A549 (cell line): Measurements from ENCODE around the gene MSX2. TPM values are rescaled to one million over a fixed set of nuclear protein-coding genes. Genes with fewer than 3 reads are reported as not detected.

Experiments
- ATAC-seq, 2 experiments: fragments of 200-7000 bp in 1 of 2; fragments of >200 bp in 1 of 2; cut with Nextera tagmentation in 1 of 2; cut with Tn5 transposase in 1 of 2; 3 replicates each; pipeline versions ENCODE4 v1.8.0 to v1.9.1; 2018 to 2020; ENCODE audit warnings: mild to moderate bottlenecking in 1 of 2, moderate library complexity in 1 of 2
- CTCF ChIA-PET: fragments of 300-600 bp; sonication (Branson Sonifier 250); formaldehyde crosslinking; extraction: SDS; loops from one replicate; lab custom pipeline; 2021; ENCODE audit warnings: antibody characterized with exemption, inconsistent platforms; lab: Yijun Ruan, JAX
- POLR2A ChIA-PET: fragments of 350-600 bp; formaldehyde crosslinking; extraction: SDS; loops from one replicate; lab custom pipeline; 2021; ENCODE audit warnings: antibody characterized with exemption, inconsistent platforms; lab: Yijun Ruan, JAX
- DNase-seq, 2 experiments: peaks; one replicate each; pipeline versions ENCODE4 v3.0.0 to v3.0.0-alpha.2; 2011 to 2016; ENCODE audit warnings: low read depth in 1 of 2, low spot score in 1 of 2
- FAIRE-seq: peaks from 2 replicates; lab custom pipeline; 2011; peaks lifted over from hg19 to GRCh38; lab: Jason Lieb, UNC
- H3K27ac ChIP-seq, 2 experiments: fragments of >200 bp; sonication (Bioruptor Twin); formaldehyde crosslinking; 3 replicates each; pipeline ENCODE4 v1.5.1; 2016 to 2017
- H3K4me1 ChIP-seq: fragments of >200 bp; sonication (Bioruptor Twin); formaldehyde crosslinking; 3 replicates; pipeline ENCODE4 v1.6.1; 2016
- H3K4me2 ChIP-seq: fragments of >200 bp; sonication (Bioruptor Twin); formaldehyde crosslinking; 3 replicates; pipeline ENCODE4 v1.6.1; 2016
- H3K4me3 ChIP-seq: fragments of >200 bp; sonication (Bioruptor Twin); formaldehyde crosslinking; 3 replicates; pipeline ENCODE4 v1.5.1; 2016
- H3K9me3 ChIP-seq: fragments of >200 bp; sonication (Bioruptor Twin); formaldehyde crosslinking; 3 replicates; pipeline ENCODE4 v1.6.1; 2016
- CHD4 ChIP-seq: fragments of 200-600 bp; sonication (generic); IDR thresholded peaks from 2 replicates; pipeline ENCODE4 v1.6.1; 2016; ENCODE audit warnings: antibody characterized with exemption, mild to moderate bottlenecking, borderline replicate concordance
- EHMT2 ChIP-seq: fragments of 200-600 bp; sonication (generic); IDR thresholded peaks from 2 replicates; pipeline ENCODE4 v1.6.1; 2016; ENCODE audit warnings: antibody characterized with exemption, low read depth, mild to moderate bottlenecking, moderate library complexity
- FOSL2 ChIP-seq, 2 experiments: fragments of 450-650 bp in 1 of 2; fragments of >200 bp in 1 of 2; sonication (Bioruptor Twin) in 1 of 2; formaldehyde crosslinking; IDR thresholded peaks; 2 replicates each; pipeline versions ENCODE4 v1.5.0 to v1.6.1; 2016 to 2020; ENCODE audit warnings: mild to moderate bottlenecking in 1 of 2, moderate library complexity in 1 of 2
- FOXS1 ChIP-seq: fragments of 250-450 bp; sonication (Bioruptor Pico); IDR thresholded peaks from 2 replicates; pipeline ENCODE4 v1.5.0; 2020; ENCODE audit warnings: mild to moderate bottlenecking, moderate library complexity
- GATA3 ChIP-seq: IDR thresholded peaks from 2 replicates; pipeline ENCODE4 v1.6.1; 2012; ENCODE audit warnings: borderline replicate concordance
- HOXB13 ChIP-seq: fragments of 250-450 bp; sonication (Bioruptor Pico); IDR thresholded peaks from 2 replicates; pipeline ENCODE4 v1.5.0; 2020; ENCODE audit warnings: low read depth, mild to moderate bottlenecking, moderate library complexity
- HOXB5 ChIP-seq: fragments of 250-450 bp; sonication (Bioruptor Pico); IDR thresholded peaks from 2 replicates; pipeline ENCODE4 v1.5.0; 2020; ENCODE audit warnings: mild to moderate bottlenecking, moderate library complexity
- JUN ChIP-seq, 2 experiments: fragments of >200 bp; sonication (Bioruptor Twin); formaldehyde crosslinking; IDR thresholded peaks; 2 replicates in 1 of 2; 3 replicates in 1 of 2; pipeline ENCODE4 v1.6.1; 2016 to 2017
- JUNB ChIP-seq: fragments of >200 bp; sonication (Bioruptor Twin); formaldehyde crosslinking; IDR thresholded peaks from 2 replicates; pipeline ENCODE4 v1.6.1; 2016
- NPAS2 ChIP-seq: fragments of 250-450 bp; sonication (Bioruptor Pico); IDR thresholded peaks from 2 replicates; pipeline ENCODE4 v1.8.0; 2022; ENCODE audit warnings: mild to moderate bottlenecking, moderate library complexity, borderline replicate concordance
- POLR2A ChIP-seq: IDR thresholded peaks from 2 replicates; pipeline ENCODE4 v1.6.1; 2012; ENCODE audit warnings: mild to moderate bottlenecking, low read length
- RNF2 ChIP-seq: fragments of 200-600 bp; sonication (generic); IDR thresholded peaks from 2 replicates; pipeline ENCODE4 v1.6.1; 2016; ENCODE audit warnings: low read depth, mild to moderate bottlenecking, antibody characterized with exemption, moderate library complexity, borderline replicate concordance
- SMC3 ChIP-seq: fragments of >200 bp; sonication (Bioruptor Twin); formaldehyde crosslinking; IDR thresholded peaks from 3 replicates; pipeline ENCODE4 v1.6.1; 2018; ENCODE audit warnings: inconsistent platforms
- SREBF2 ChIP-seq: fragments of 450-650 bp; IDR thresholded peaks from 2 replicates; pipeline ENCODE4 v1.6.1; 2014; ENCODE audit warnings: mild to moderate bottlenecking, moderate library complexity
- TP53 ChIP-seq: fragments of 250-450 bp; sonication (Bioruptor Pico); IDR thresholded peaks from 2 replicates; pipeline ENCODE4 v1.5.0; 2021; ENCODE audit warnings: mild to moderate bottlenecking, moderate library complexity
- ZC3H11A ChIP-seq: fragments of 450-650 bp; IDR thresholded peaks from 2 replicates; pipeline ENCODE4 v1.6.1; 2014; ENCODE audit warnings: antibody characterized with exemption, mild to moderate bottlenecking
- ZFP36 ChIP-seq: fragments of 450-650 bp; IDR thresholded peaks from 2 replicates; pipeline ENCODE4 v1.6.1; 2014; ENCODE audit warnings: borderline replicate concordance; ENCODE audit not compliant: partially characterized antibody
- WGBS: methylation state at CpG from one replicate; pipeline ENCODE4 v1.1.6; 2017; ENCODE audit errors: missing lambda C conversion rate; 5-methylcytosine and 5-hydroxymethylcytosine counted together
- polyA plus RNA-seq, 4 experiments: library from polyadenylated mRNA; depleted of rRNA in 3 of 4; stranded (reverse); fragments of >200 nt; fragmentation: RNase III in 1 of 4; extraction: RNeasy Plus Mini Kit Qiagen cat#74134 plus additional on column Dnase treatment in 1 of 4; gene quantifications; 2 replicates in 3 of 4; 3 replicates in 1 of 4; pipeline ENCODE4 v1.2.3, GENCODE V29; 2011 to 2017
- TF ChIP-seq, protein P1 (sequence below): fragments of 250-450 bp; sonication (Bioruptor Pico); IDR thresholded peaks from 2 replicates; pipeline ENCODE4 v1.5.0; 2021; ENCODE audit warnings: mild to moderate bottlenecking, moderate library complexity, borderline replicate concordance
- TF ChIP-seq, protein P2 (sequence below): fragments of >200 bp; sonication (Bioruptor Twin); formaldehyde crosslinking; IDR thresholded peaks from 2 replicates; pipeline ENCODE4 v1.6.1; 2016

The MSX2 gene
- polyA plus RNA-seq, 2 of the 4 experiments (the other 2 are of a cell fraction): 2.4 to 2.6 TPM

DNA sequence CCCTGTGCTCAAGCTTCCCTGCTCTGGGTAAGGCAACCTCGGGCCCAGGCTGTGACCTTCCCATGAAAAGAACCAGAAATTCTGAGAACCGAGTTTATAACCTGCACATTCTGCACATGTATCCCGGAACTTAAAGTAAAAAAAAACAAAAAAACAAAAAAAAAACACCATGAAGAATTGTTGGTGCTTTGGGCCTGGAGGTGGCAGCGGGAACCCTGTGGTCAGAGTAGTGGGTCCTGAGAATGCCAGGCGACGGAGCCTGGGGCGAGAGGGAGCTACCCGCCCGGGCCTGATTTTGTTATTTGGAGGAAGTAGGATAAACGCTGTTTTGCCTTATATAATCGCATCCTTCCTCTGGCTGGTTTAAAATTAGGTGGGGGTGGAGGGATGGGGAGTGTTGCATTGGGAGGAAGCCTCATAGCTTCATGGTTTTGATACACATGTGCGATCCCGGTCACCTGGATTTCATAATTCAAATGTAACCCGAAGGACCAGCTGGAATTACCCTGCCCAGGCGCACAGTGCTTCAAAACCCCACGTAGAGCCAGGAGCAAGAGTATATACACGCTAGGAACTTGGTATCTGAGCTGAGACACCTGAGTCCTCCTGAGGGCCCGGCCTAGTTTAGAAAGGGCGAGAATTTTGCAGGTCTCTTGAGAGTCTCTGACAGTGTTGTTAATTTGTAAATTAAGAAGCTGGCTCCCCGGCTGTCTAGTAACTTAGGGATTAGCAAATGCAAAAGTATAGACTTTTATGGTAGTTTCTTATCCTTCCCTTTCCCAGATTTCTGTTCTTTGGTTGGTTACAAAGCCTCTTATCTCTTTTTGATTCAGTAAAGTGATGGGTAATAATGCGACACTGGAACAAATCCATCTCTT, 2.8 kb downstream of the MSX2 start:
- TF ChIP-seq HOXB13 (no peak), NPAS2 (no peak), GATA3 (no peak), FOSL2 (IDR thresholded peaks at IDR 0.05) (no peak), FOSL2 (CRISPR knock-in tag; IDR thresholded peaks at IDR 0.05) (no peak), ZFP36 (no peak), TP53 (no peak)
- no peak overlapping the region for H3K4me3 ChIP-seq
- POLR2A ChIA-PET: no interaction called here
- WGBS: 88% methylated on average over 21 of the region's 21 CpGs
- FAIRE-seq: no peak
- no peak overlapping the region for H3K27ac ChIP-seq
- no peak overlapping the region for H3K4me2 ChIP-seq
- peaks cover 10% of the 10 kb centered on the region; the same call in 2 of the 3 replicates for H3K4me1 ChIP-seq
- CTCF ChIA-PET: interaction anchor here (1.1 to 3.5 kb wide), 5 partner anchors 8 to 398 kb away, joined by 3 to 24 read pairs (median 4); no protein-coding TSS in a partner anchor
- no peaks in the 10 kb centered on the region for H3K9me3 ChIP-seq
- ATAC-seq: no peak
- DNase-seq: no peak

DNA sequence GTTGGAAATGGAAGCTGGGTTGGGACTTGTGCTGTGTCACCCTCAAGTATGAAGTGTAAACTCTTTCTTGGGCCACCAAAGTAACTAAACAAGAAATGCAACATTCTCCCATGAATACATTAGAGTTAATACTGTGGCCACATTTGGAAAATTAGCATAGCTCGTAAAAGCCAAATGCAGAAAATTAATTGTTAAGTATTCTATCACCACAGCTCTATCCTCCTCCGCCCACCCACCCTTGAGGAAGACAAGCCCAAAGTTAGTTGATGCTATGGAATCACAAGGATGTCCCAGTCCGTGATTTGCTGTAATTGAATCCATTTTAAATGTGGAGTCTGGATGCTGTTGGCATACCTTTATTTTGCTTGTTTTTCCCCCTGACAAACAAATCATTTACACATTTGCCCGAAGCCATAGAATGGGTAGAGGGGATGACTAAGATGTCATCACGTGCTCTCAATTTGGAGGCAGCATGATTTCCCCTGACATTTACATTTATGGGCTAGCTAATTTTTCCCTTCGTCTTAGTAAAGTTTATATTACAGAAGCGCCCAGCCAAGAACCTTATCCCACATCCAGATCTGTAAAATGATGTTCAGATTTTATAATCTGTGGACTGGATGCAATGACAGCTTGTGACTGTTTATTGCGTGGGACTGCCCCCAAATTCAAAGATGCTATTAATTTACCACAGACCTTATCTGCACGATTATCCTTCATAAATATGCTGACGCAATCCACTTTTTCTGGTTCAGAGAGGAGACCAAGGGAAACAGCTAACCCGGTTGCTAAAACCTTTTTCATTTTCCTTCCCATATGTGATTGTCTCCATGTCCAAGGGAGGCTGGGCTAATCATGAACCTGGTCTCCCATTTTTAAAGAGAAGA, 3.7 kb downstream of the MSX2 start:
- no peak for FAIRE-seq
- Histone ChIP-seq H3K27ac (no peak overlapping the region), H3K9me3 (no peaks in the 10 kb centered on the region), H3K4me2 (no peak overlapping the region), H3K4me3 (no peak overlapping the region)
- no peak for DNase-seq
- ChIA-PET POLR2A (no interaction called here), CTCF (interaction anchor here (0.6 to 3.5 kb wide), 5 partner anchors 8 to 399 kb away, joined by 3 to 24 read pairs (median 4); no protein-coding TSS in a partner anchor)
- WGBS: 88% methylated on average over 11 of the region's 11 CpGs
- no peak for ATAC-seq
- TF ChIP-seq HOXB5: no peak
- no peak for TF ChIP-seq RNF2
- no peak for TF ChIP-seq FOXS1 (CRISPR knock-in tag)
- no peak for TF ChIP-seq ZC3H11A
- no peak for TF ChIP-seq JUN (IDR thresholded peaks at IDR 0.05)
- no peak for TF ChIP-seq JUNB
- TF ChIP-seq SMC3: no peak
- no peak for TF ChIP-seq POLR2A
- TF ChIP-seq, protein P1, sequence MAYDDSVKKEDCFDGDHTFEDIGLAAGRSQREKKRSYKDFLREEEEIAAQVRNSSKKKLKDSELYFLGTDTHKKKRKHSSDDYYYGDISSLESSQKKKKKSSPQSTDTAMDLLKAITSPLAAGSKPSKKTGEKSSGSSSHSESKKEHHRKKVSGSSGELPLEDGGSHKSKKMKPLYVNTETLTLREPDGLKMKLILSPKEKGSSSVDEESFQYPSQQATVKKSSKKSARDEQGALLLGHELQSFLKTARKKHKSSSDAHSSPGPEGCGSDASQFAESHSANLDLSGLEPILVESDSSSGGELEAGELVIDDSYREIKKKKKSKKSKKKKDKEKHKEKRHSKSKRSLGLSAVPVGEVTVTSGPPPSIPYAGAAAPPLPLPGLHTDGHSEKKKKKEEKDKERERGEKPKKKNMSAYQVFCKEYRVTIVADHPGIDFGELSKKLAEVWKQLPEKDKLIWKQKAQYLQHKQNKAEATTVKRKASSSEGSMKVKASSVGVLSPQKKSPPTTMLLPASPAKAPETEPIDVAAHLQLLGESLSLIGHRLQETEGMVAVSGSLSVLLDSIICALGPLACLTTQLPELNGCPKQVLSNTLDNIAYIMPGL (CRISPR knock-in tag): no peak
- TF ChIP-seq EHMT2: no peak
- TF ChIP-seq, all 56 proteins: peak for 0
- peaks cover 10% of the 10 kb centered on the region; the same call in 2 of the 3 replicates for H3K4me1 ChIP-seq

DNA sequence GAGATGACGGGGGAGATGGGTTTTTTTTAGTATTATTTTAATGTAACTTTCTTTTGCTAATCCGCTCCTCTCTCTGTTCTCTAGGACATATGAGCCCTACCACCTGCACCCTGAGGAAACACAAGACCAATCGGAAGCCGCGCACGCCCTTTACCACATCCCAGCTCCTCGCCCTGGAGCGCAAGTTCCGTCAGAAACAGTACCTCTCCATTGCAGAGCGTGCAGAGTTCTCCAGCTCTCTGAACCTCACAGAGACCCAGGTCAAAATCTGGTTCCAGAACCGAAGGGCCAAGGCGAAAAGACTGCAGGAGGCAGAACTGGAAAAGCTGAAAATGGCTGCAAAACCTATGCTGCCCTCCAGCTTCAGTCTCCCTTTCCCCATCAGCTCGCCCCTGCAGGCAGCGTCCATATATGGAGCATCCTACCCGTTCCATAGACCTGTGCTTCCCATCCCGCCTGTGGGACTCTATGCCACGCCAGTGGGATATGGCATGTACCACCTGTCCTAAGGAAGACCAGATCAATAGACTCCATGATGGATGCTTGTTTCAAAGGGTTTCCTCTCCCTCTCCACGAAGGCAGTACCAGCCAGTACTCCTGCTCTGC, 4.8 kb downstream of the MSX2 start:
- 92% methylated on average over 18 of the region's 18 CpGs for whole genome bisulfite sequencing
- CTCF ChIA-PET: interaction anchor here (3.5 kb wide), 1 partner anchor 309 kb away, joined by 24 read pairs; no protein-coding TSS in a partner anchor
- H3K4me3 ChIP-seq: no peak overlapping the region
- FAIRE-seq (no peak), DNase-seq (no peak)
- peaks cover 10% of the 10 kb centered on the region; the same call in 2 of the 3 replicates for H3K4me1 ChIP-seq
- H3K27ac ChIP-seq: no peak overlapping the region
- POLR2A ChIA-PET: no interaction called here
- TF ChIP-seq, protein P2, sequence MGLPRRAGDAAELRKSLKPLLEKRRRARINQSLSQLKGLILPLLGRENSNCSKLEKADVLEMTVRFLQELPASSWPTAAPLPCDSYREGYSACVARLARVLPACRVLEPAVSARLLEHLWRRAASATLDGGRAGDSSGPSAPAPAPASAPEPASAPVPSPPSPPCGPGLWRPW: no peak
- TF ChIP-seq SREBF2 (no peak), CHD4 (no peak)
- TF ChIP-seq, all 56 proteins: peak for 0
- no peak for ATAC-seq
- Histone ChIP-seq H3K9me3 (no peaks in the 10 kb centered on the region), H3K4me2 (no peak overlapping the region)
